Trophoblast cell (in vitro differentiated cells and primary cell): ENCODE measurements around the gene EID1.
A peak's percentile ranks its signal among the peaks of the same experiment; 100 is the strongest.

Experiments used
- DNase-seq, 2 donors: peaks; one replicate each; pipeline ENCODE4 v3.0.0-alpha.2; 2016
- H2AFZ ChIP-seq: 2 replicates; pipeline ENCODE4 v1.6.1; 2013; ENCODE audit warnings: low read length, moderate library complexity, mild to moderate bottlenecking; ENCODE audit not compliant: insufficient read depth, poor library complexity
- H2AK5ac ChIP-seq: 2 replicates; pipeline ENCODE4 v1.6.1; 2013; ENCODE audit warnings: mild to moderate bottlenecking, low read length
- H2BK120ac ChIP-seq: 2 replicates; pipeline ENCODE4 v1.6.1; 2013; ENCODE audit warnings: low read length, mild to moderate bottlenecking, moderate library complexity; ENCODE audit not compliant: insufficient read depth, poor library complexity
- H2BK12ac ChIP-seq: 2 replicates; pipeline ENCODE4 v1.6.1; 2013; ENCODE audit warnings: mild to moderate bottlenecking, low read length, moderate library complexity
- H2BK5ac ChIP-seq: 2 replicates; pipeline ENCODE4 v1.6.1; 2013; ENCODE audit warnings: low read length, low read depth, moderate library complexity, mild to moderate bottlenecking; ENCODE audit not compliant: poor library complexity
- H3K14ac ChIP-seq: 2 replicates; pipeline ENCODE4 v1.6.1; 2013; ENCODE audit warnings: mild to moderate bottlenecking, low read length
- H3K18ac ChIP-seq: 2 replicates; pipeline ENCODE4 v1.6.1; 2013; ENCODE audit warnings: mild to moderate bottlenecking, low read length
- H3K23ac ChIP-seq: 2 replicates; pipeline ENCODE4 v1.6.1; 2013; ENCODE audit warnings: low read length
- H3K27ac ChIP-seq: 2 replicates; pipeline ENCODE4 v1.5.1; 2013; ENCODE audit warnings: low read depth, mild to moderate bottlenecking, inconsistent platforms, low read length, moderate library complexity
- H3K27me3 ChIP-seq: 2 replicates; pipeline ENCODE4 v1.6.1; 2013; ENCODE audit warnings: inconsistent platforms, mild to moderate bottlenecking, low read length, moderate library complexity; ENCODE audit not compliant: insufficient read depth
- H3K36me3 ChIP-seq, 2 experiments: 1 replicate in 1 of 2; 2 replicates in 1 of 2; pipeline ENCODE4 v1.6.1; 2013; ENCODE audit warnings: low read length in 2 of 2, mild to moderate bottlenecking in 2 of 2, moderate library complexity in 1 of 2; ENCODE audit not compliant: insufficient read depth in 2 of 2, control insufficient read depth in 1 of 2
- H3K4ac ChIP-seq: 2 replicates; pipeline ENCODE4 v1.6.1; 2013; ENCODE audit warnings: low read depth, mild to moderate bottlenecking, low read length, moderate library complexity
- H3K4me1 ChIP-seq, 2 experiments: 1 replicate in 1 of 2; 2 replicates in 1 of 2; pipeline ENCODE4 v1.6.1; 2013; ENCODE audit warnings: low read length in 2 of 2, mild to moderate bottlenecking in 2 of 2, moderate library complexity in 1 of 2; ENCODE audit not compliant: insufficient read depth in 2 of 2, control insufficient read depth in 1 of 2
- H3K4me2 ChIP-seq: 2 replicates; pipeline ENCODE4 v1.6.1; 2013; ENCODE audit warnings: inconsistent platforms, mild to moderate bottlenecking, low read length, moderate library complexity
- H3K4me3 ChIP-seq: 2 replicates; pipeline ENCODE4 v1.5.1; 2013; ENCODE audit warnings: mild to moderate bottlenecking, low read depth, low read length, inconsistent platforms
- H3K79me1 ChIP-seq: one replicate; pipeline ENCODE4 v1.6.1; 2013; ENCODE audit warnings: low read length
- H3K79me2 ChIP-seq: 2 replicates; pipeline ENCODE4 v1.6.1; 2013; ENCODE audit warnings: low read length, mild to moderate bottlenecking; ENCODE audit not compliant: control insufficient read depth, insufficient read depth, poor library complexity
- H3K9ac ChIP-seq: 2 replicates; pipeline ENCODE4 v1.6.1; 2013; ENCODE audit warnings: mild to moderate bottlenecking, low read length
- H3K9me3 ChIP-seq: 2 replicates; pipeline ENCODE4 v1.6.1; 2013; ENCODE audit warnings: low read depth, mild to moderate bottlenecking, control low read depth, inconsistent platforms, low read length; ENCODE audit not compliant: insufficient read depth
- H4K12ac ChIP-seq: 2 replicates; pipeline ENCODE4 v1.6.1; 2013; ENCODE audit warnings: low read depth, mild to moderate bottlenecking, low read length, moderate library complexity
- H4K8ac ChIP-seq: 2 replicates; pipeline ENCODE4 v1.6.1; 2013; ENCODE audit warnings: low read depth, mild to moderate bottlenecking, low read length, moderate library complexity
- H4K91ac ChIP-seq: one replicate; pipeline ENCODE4 v1.6.1; 2013; ENCODE audit warnings: low read depth, mild to moderate bottlenecking, low read length, moderate library complexity
- WGBS: extraction: QIAGEN DNeasy Blood & Tissue Kit; methylation state at CpG from one replicate; pipeline ENCODE4 v1.1.7; 2013; ENCODE audit warnings: missing lambda C conversion rate; ENCODE audit not compliant: insufficient read length, insufficient coverage; ENCODE audit errors: extremely low coverage; 5-methylcytosine and 5-hydroxymethylcytosine counted together

Gene EID1

GRCh38 chr15:48898032-48898431 lies 20.1 kb downstream of the EID1 start:
- no peaks in the 10 kb centered on the region for H3K36me3 ChIP-seq
- H3K4ac ChIP-seq = no peak overlapping the region
- no peak overlapping the region for H2AK5ac ChIP-seq
- no peaks in the 10 kb centered on the region for H3K79me1 ChIP-seq
- H3K9me3 ChIP-seq = no peaks in the 10 kb centered on the region
- H3K4me1 ChIP-seq = peaks cover 0 to 5% of the 10 kb centered on the region in 2 experiments
- no CpG with 5 or more reads among the region's 4 CpGs for WGBS
- no peak overlapping the region for H3K18ac ChIP-seq
- no peak overlapping the region for H2BK120ac ChIP-seq
- H4K91ac ChIP-seq = no peak overlapping the region
- no peak overlapping the region for H3K14ac ChIP-seq
- H3K9ac ChIP-seq = no peak overlapping the region
- no peaks in the 10 kb centered on the region for H3K79me2 ChIP-seq
- no peak overlapping the region for H2BK5ac ChIP-seq
- H2AFZ ChIP-seq = no peak overlapping the region
- DNase-seq = no peak
- no peak overlapping the region for H3K27ac ChIP-seq
- no peak overlapping the region for H4K12ac ChIP-seq
- no peak overlapping the region for H3K23ac ChIP-seq
- H3K27me3 ChIP-seq = no peaks in the 10 kb centered on the region
- H4K8ac ChIP-seq = no peak overlapping the region
- H3K4me2 ChIP-seq = no peak overlapping the region
- H3K4me3 ChIP-seq = no peak overlapping the region
- H2BK12ac ChIP-seq = no peak overlapping the region

- WGBS = no CpG with 5 or more reads among the region's 2 CpGs
- no peaks in the 10 kb centered on the region for H3K27me3 ChIP-seq
Observed at GRCh38 chr15:48898446-48898845, 20.5 kb downstream of the EID1 start.

GRCh38 chr15:48899793-48900192 lies 21.9 kb downstream of the EID1 start:
- Histone ChIP-seq H3K79me2 (no peaks in the 10 kb centered on the region), H3K4me1 (peaks cover 0 to 5% of the 10 kb centered on the region in 2 experiments), H3K4me3 (no peak overlapping the region), H4K91ac (no peak overlapping the region), H4K8ac (no peak overlapping the region), H2AFZ (no peak overlapping the region), H3K27ac (no peak overlapping the region), H3K9ac (no peak overlapping the region), H3K14ac (no peak overlapping the region), H2BK12ac (no peak overlapping the region), H2BK5ac (no peak overlapping the region), H4K12ac (no peak overlapping the region), H3K18ac (no peak overlapping the region), H3K9me3 (no peaks in the 10 kb centered on the region), H3K4me2 (no peak overlapping the region), H3K4ac (no peak overlapping the region), H2BK120ac (no peak overlapping the region), H3K36me3 (no peaks in the 10 kb centered on the region), H2AK5ac (no peak overlapping the region), H3K23ac (no peak overlapping the region), H3K79me1 (no peaks in the 10 kb centered on the region), H3K27me3 (no peaks in the 10 kb centered on the region)
- DNase-seq = peak in 1 of 2 donors; percentile 57
- no CpG with 5 or more reads among the region's 4 CpGs for WGBS

More at GRCh38 chr15:48898446-48898845, 20.5 kb downstream of the EID1 start:
- H4K8ac ChIP-seq = no peak overlapping the region
- H3K4me2 ChIP-seq = no peak overlapping the region
- H3K36me3 ChIP-seq = no peaks in the 10 kb centered on the region
- H3K9ac ChIP-seq = no peak overlapping the region
- no peak overlapping the region for H3K27ac ChIP-seq
- peaks cover 0 to 5% of the 10 kb centered on the region in 2 experiments for H3K4me1 ChIP-seq
- H4K12ac ChIP-seq = no peak overlapping the region
- H3K79me2 ChIP-seq = no peaks in the 10 kb centered on the region
- H4K91ac ChIP-seq = no peak overlapping the region
- H2BK12ac ChIP-seq = no peak overlapping the region
- no peak overlapping the region for H2BK120ac ChIP-seq
- H3K79me1 ChIP-seq = no peaks in the 10 kb centered on the region
- no peak overlapping the region for H3K4me3 ChIP-seq
- no peak overlapping the region for H2BK5ac ChIP-seq
- H2AFZ ChIP-seq = no peak overlapping the region
- no peaks in the 10 kb centered on the region for H3K9me3 ChIP-seq
- H3K23ac ChIP-seq = no peak overlapping the region
- no peak overlapping the region for H3K14ac ChIP-seq
- H3K4ac ChIP-seq = no peak overlapping the region
- DNase-seq = no peak
- H3K18ac ChIP-seq = no peak overlapping the region
- H2AK5ac ChIP-seq = no peak overlapping the region

- Histone ChIP-seq H3K9ac (no peak overlapping the region), H3K14ac (no peak overlapping the region), H3K79me2 (no peaks in the 10 kb centered on the region), H4K12ac (no peak overlapping the region), H3K18ac (no peak overlapping the region), H3K27ac (no peak overlapping the region), H2AFZ (no peak overlapping the region), H4K91ac (no peak overlapping the region), H3K79me1 (no peaks in the 10 kb centered on the region), H2AK5ac (no peak overlapping the region), H3K4me2 (no peak overlapping the region), H2BK120ac (no peak overlapping the region), H3K4ac (no peak overlapping the region), H3K23ac (no peak overlapping the region), H2BK12ac (no peak overlapping the region), H3K4me1 (peaks cover 0 to 3% of the 10 kb centered on the region in 2 experiments), H4K8ac (no peak overlapping the region), H3K4me3 (no peak overlapping the region), H3K9me3 (no peaks in the 10 kb centered on the region), H2BK5ac (no peak overlapping the region), H3K36me3 (no peaks in the 10 kb centered on the region), H3K27me3 (no peaks in the 10 kb centered on the region)
- no peak for DNase-seq
- no CpG with 5 or more reads among the region's 4 CpGs for WGBS
Observed at GRCh38 chr15:48904758-48905157, 26.8 kb downstream of the EID1 start.
